Measurements from ENCODE around the gene STAT5B. TPM values are rescaled to one million over a fixed set of nuclear protein-coding genes. Genes with fewer than 3 reads are reported as not detected.

STAT5B gene
- total and polyA plus RNA-seq, 2 of the 8 experiments (the other 6 are each of a cell fraction or from before 2014, with no cell fraction given): 35.3 to 52.6 TPM

GRCh38 chr17:42316755-42317154 is 40.6 kb upstream of the STAT5B start (continued):
- TF ChIP-seq CHD7 (IDR thresholded peaks at IDR 0.05; ENCODE audit: insufficient replicate concordance, low read length): no peak
- no peak for TF ChIP-seq SIX5 (IDR thresholded peaks at IDR 0.05; ENCODE audit: low read depth, low read length)
- no peak for TF ChIP-seq ATF2 (IDR thresholded peaks at IDR 0.05; ENCODE audit: low read length)

All from H1 (cell line).